Smooth muscle cell (in vitro differentiated cells): ENCODE measurements around the gene TPRG1. TPM values are rescaled to one million over a fixed set of nuclear protein-coding genes. Genes with fewer than 3 reads are reported as not detected.

ENCODE experiments used
- DNase-seq: peaks from one replicate; lab custom pipeline; 2025; ENCODE audit not compliant: unreplicated experiment; lab: John Stamatoyannopoulos, UW
- H2AFZ ChIP-seq: fragments of 200-600 bp; sonication (generic); 2 replicates; pipeline ENCODE4 v1.6.0; 2016; ENCODE audit warnings: antibody characterized with exemption, low read depth, mild to moderate bottlenecking
- H3F3A ChIP-seq: fragments of 200-600 bp; sonication (generic); 2 replicates; pipeline ENCODE4 v1.6.0; 2017; ENCODE audit warnings: antibody characterized with exemption, low read depth
- H3K27ac ChIP-seq: fragments of 200-600 bp; sonication (generic); 2 replicates; pipeline ENCODE4 v1.5.1; 2016; ENCODE audit warnings: low read depth, mild to moderate bottlenecking
- H3K27me3 ChIP-seq: fragments of 200-600 bp; sonication (generic); 2 replicates; pipeline ENCODE4 v1.6.1; 2016; ENCODE audit warnings: low read depth, mild to moderate bottlenecking
- H3K36me3 ChIP-seq: fragments of 200-600 bp; sonication (generic); 2 replicates; pipeline ENCODE4 v1.5.1; 2016; ENCODE audit warnings: low read depth
- H3K4me1 ChIP-seq: fragments of 200-600 bp; sonication (generic); 2 replicates; pipeline ENCODE4 v1.5.1; 2016; ENCODE audit warnings: low read depth
- H3K4me2 ChIP-seq: fragments of 200-600 bp; sonication (generic); 2 replicates; pipeline ENCODE4 v1.6.0; 2016; ENCODE audit warnings: mild to moderate bottlenecking
- H3K4me3 ChIP-seq: fragments of 200-600 bp; sonication (generic); 2 replicates; pipeline ENCODE4 v1.5.1; 2016; ENCODE audit warnings: mild to moderate bottlenecking
- H3K79me2 ChIP-seq: fragments of 200-600 bp; sonication (generic); 2 replicates; pipeline ENCODE4 v1.6.0; 2016; ENCODE audit warnings: low read depth, mild to moderate bottlenecking
- H3K9ac ChIP-seq: fragments of 200-600 bp; sonication (generic); 2 replicates; pipeline ENCODE4 v1.6.0; 2016; ENCODE audit warnings: low read depth
- H3K9me3 ChIP-seq: fragments of 200-600 bp; sonication (generic); replicated peaks from 2 replicates; pipeline ENCODE4 v1.5.1; 2016; ENCODE audit warnings: low read depth
- H4K20me1 ChIP-seq: fragments of 200-600 bp; sonication (generic); 2 replicates; pipeline ENCODE4 v1.6.0; 2016; ENCODE audit warnings: low read depth
- CTCF ChIP-seq: fragments of 200-600 bp; sonication (generic); IDR thresholded peaks from 2 replicates; pipeline ENCODE4 v1.5.1; 2017; ENCODE audit warnings: borderline replicate concordance, mild to moderate bottlenecking, antibody characterized with exemption; ENCODE audit not compliant: insufficient read depth, poor library complexity, severe bottlenecking
- WGBS: methylation state at CpG from one replicate; pipeline ENCODE4 v1.1.7; 2016; ENCODE audit warnings: low lambda C conversion rate; 5-methylcytosine and 5-hydroxymethylcytosine counted together
- polyA plus RNA-seq: library from polyadenylated mRNA; unstranded; fragments of >200 nt; fragmentation: Nextera tagmentation; extraction: Ambion mirVana; gene quantifications from 2 replicates; pipeline ENCODE4 v1.2.1, GENCODE V29; 2016
- total RNA-seq: library from RNA; depleted of rRNA; stranded (reverse); fragments of >200 nt; gene quantifications from 2 replicates; pipeline ENCODE4 v1.2.3, GENCODE V29; 2014

TPRG1 gene
- total and polyA plus RNA-seq, 2 experiments from 2014 or later: 0.65 to 3.2 TPM

GRCh38 chr3:189353988-189354889, 182.5 kb downstream of the TPRG1 start:
- H3K4me2 ChIP-seq: peak overlapping the region; percentile 76
- no peak for TF ChIP-seq CTCF
- H3F3A ChIP-seq: peaks cover 8% of the 10 kb centered on the region
- H3K9ac ChIP-seq: no peak overlapping the region
- peak overlapping the region; percentile 82 for H3K27ac ChIP-seq
- H3K79me2 ChIP-seq: no peaks in the 10 kb centered on the region
- H3K4me3 ChIP-seq: no peak overlapping the region
- no peak for DNase-seq
- H3K4me1 ChIP-seq: peaks cover 18% of the 10 kb centered on the region
- no peaks in the 10 kb centered on the region for H3K27me3 ChIP-seq
- no peaks in the 10 kb centered on the region for H3K36me3 ChIP-seq
- H2AFZ ChIP-seq: peak overlapping the region; percentile 26
- no peaks in the 10 kb centered on the region for H3K9me3 ChIP-seq
- WGBS: 85% methylated on average over 6 of the region's 6 CpGs
- H4K20me1 ChIP-seq: no peaks in the 10 kb centered on the region

GRCh38 chr3:189355115-189355480, 183.3 kb downstream of the TPRG1 start:
- no peaks in the 10 kb centered on the region for H3K79me2 ChIP-seq
- peak overlapping the region; percentile 58 for H3K9ac ChIP-seq
- TF ChIP-seq CTCF: no peak
- no peak for DNase-seq
- no peaks in the 10 kb centered on the region for H3K36me3 ChIP-seq
- peak overlapping the region; percentile 76 for H3K4me2 ChIP-seq
- no peaks in the 10 kb centered on the region for H3K9me3 ChIP-seq
- no peaks in the 10 kb centered on the region for H4K20me1 ChIP-seq
- peaks cover 8% of the 10 kb centered on the region for H3F3A ChIP-seq
- peak overlapping the region; percentile 82 for H3K27ac ChIP-seq
- peak overlapping the region; percentile 26 for H2AFZ ChIP-seq
- H3K27me3 ChIP-seq: no peaks in the 10 kb centered on the region
- H3K4me3 ChIP-seq: no peak overlapping the region
- WGBS: 48% methylated on average over 2 of the region's 2 CpGs
- peaks cover 18% of the 10 kb centered on the region for H3K4me1 ChIP-seq

- Histone ChIP-seq H3K4me3 (no peak overlapping the region), H4K20me1 (no peaks in the 10 kb centered on the region), H3F3A (peaks cover 8% of the 10 kb centered on the region), H3K4me1 (peaks cover 16% of the 10 kb centered on the region), H3K4me2 (peak overlapping the region; percentile 76), H3K9ac (peak overlapping the region; percentile 58), H2AFZ (peak overlapping the region; percentile 26), H3K79me2 (no peaks in the 10 kb centered on the region), H3K36me3 (no peaks in the 10 kb centered on the region), H3K27me3 (no peaks in the 10 kb centered on the region), H3K9me3 (no peaks in the 10 kb centered on the region), H3K27ac (peak overlapping the region; percentile 82)
- WGBS: 12% methylated on average over 6 of the region's 6 CpGs
- DNase-seq: no peak
- TF ChIP-seq CTCF: no peak
These were observed 183.9 kb downstream of the TPRG1 start for GRCh38 chr3:189355481-189356201.
